Chondrocyte (in vitro differentiated cells): Measurements from ENCODE around the gene DDX25. TPM values are rescaled to one million over a fixed set of nuclear protein-coding genes. Genes with fewer than 3 reads are reported as not detected.

Experiments
- DNase-seq: peaks from one replicate; pipeline ENCODE4 v3.0.0; 2021; ENCODE audit warnings: mixed read lengths, low spot score
- H3K27ac Mint-ChIP-seq: one replicate; pipeline ENCODE4 v1.8.0; 2021; ENCODE audit warnings: mild to moderate bottlenecking, moderate library complexity, mixed read lengths; ENCODE audit not compliant: unreplicated experiment
- H3K27me3 Mint-ChIP-seq: 2 replicates; pipeline ENCODE4 v1.8.0; 2021; ENCODE audit warnings: low read depth, mixed read lengths
- H3K36me3 Mint-ChIP-seq: 2 replicates; pipeline ENCODE4 v1.8.0; 2021; ENCODE audit warnings: low read depth, mixed read lengths
- H3K4me1 Mint-ChIP-seq: 2 replicates; pipeline ENCODE4 v1.8.0; 2021; ENCODE audit warnings: low read depth, mild to moderate bottlenecking, mixed read lengths
- H3K4me3 Mint-ChIP-seq: one replicate; pipeline ENCODE4 v1.8.0; 2021; ENCODE audit warnings: mild to moderate bottlenecking, moderate library complexity, mixed read lengths; ENCODE audit not compliant: unreplicated experiment
- H3K9me3 Mint-ChIP-seq: 2 replicates; pipeline ENCODE4 v1.8.0; 2021; ENCODE audit warnings: low read depth, mixed read lengths
- CTCF ChIP-seq: fragments of 200-600 bp; sonication (generic); IDR thresholded peaks from 2 replicates; pipeline ENCODE4 v1.5.0; 2021; ENCODE audit warnings: antibody characterized with exemption, mild to moderate bottlenecking, moderate library complexity
- total RNA-seq: library from RNA; stranded (reverse); gene quantifications from 3 replicates; pipeline ENCODE4 v1.2.1, GENCODE V29; 2021

DDX25 gene
- total RNA-seq, 1 donor from 2014 or later, result not detected

- Mint-ChIP-seq H3K4me1 (peaks cover 8% of the 10 kb centered on the region), H3K27ac (no peak overlapping the region), H3K36me3 (no peaks in the 10 kb centered on the region), H3K9me3 (no peaks in the 10 kb centered on the region), H3K27me3 (peaks cover 27% of the 10 kb centered on the region), H3K4me3 (no peak overlapping the region)
- TF ChIP-seq CTCF, result no peak
- DNase-seq, result no peak
These were observed 19.3 kb downstream of the DDX25 start for GRCh38 chr11:125923633-125924032.

GRCh38 chr11:125924384-125925007 is 20.2 kb downstream of the DDX25 start:
- no peaks in the 10 kb centered on the region for H3K9me3 Mint-ChIP-seq
- no peak overlapping the region for H3K4me3 Mint-ChIP-seq
- no peak for TF ChIP-seq CTCF
- no peak for DNase-seq
- H3K27me3 Mint-ChIP-seq, result peaks cover 28% of the 10 kb centered on the region
- no peaks in the 10 kb centered on the region for H3K36me3 Mint-ChIP-seq
- no peak overlapping the region for H3K27ac Mint-ChIP-seq
- peaks cover 8% of the 10 kb centered on the region for H3K4me1 Mint-ChIP-seq

GRCh38 chr11:125925247-125925740 is 21.0 kb downstream of the DDX25 start:
- TF ChIP-seq CTCF, result no peak
- Mint-ChIP-seq H3K36me3 (no peaks in the 10 kb centered on the region), H3K27ac (no peak overlapping the region), H3K27me3 (peaks cover 31% of the 10 kb centered on the region), H3K4me3 (no peak overlapping the region), H3K9me3 (no peaks in the 10 kb centered on the region), H3K4me1 (peaks cover 8% of the 10 kb centered on the region)
- DNase-seq, result no peak

- no peaks in the 10 kb centered on the region for H3K36me3 Mint-ChIP-seq
- no peak for TF ChIP-seq CTCF
- no peaks in the 10 kb centered on the region for H3K9me3 Mint-ChIP-seq
- peaks cover 8% of the 10 kb centered on the region for H3K4me1 Mint-ChIP-seq
- H3K4me3 Mint-ChIP-seq, result no peak overlapping the region
- H3K27me3 Mint-ChIP-seq, result peaks cover 28% of the 10 kb centered on the region
- no peak for DNase-seq
- H3K27ac Mint-ChIP-seq, result no peak overlapping the region
These were observed 21.5 kb downstream of the DDX25 start for GRCh38 chr11:125925804-125926203.

- Mint-ChIP-seq H3K27me3 (peaks cover 28% of the 10 kb centered on the region), H3K9me3 (no peaks in the 10 kb centered on the region), H3K27ac (no peak overlapping the region), H3K36me3 (no peaks in the 10 kb centered on the region), H3K4me3 (no peak overlapping the region), H3K4me1 (peaks cover 8% of the 10 kb centered on the region)
- TF ChIP-seq CTCF, result no peak
- peak; percentile 58 for DNase-seq
These were observed 22.4 kb downstream of the DDX25 start for GRCh38 chr11:125926682-125927081.
